GM18505 (cell line): ENCODE results near the gene CCDC88C.

ENCODE experiments used
- ATAC-seq: cut with Tn5 transposase; IDR thresholded peaks from one replicate; pipeline ENCODE4 v1.9.1; 2021; ENCODE audit not compliant: unreplicated experiment
- POLR2A ChIP-seq: IDR thresholded peaks from 4 replicates; pipeline ENCODE4 v1.6.1; 2011; ENCODE audit warnings: borderline replicate concordance; ENCODE audit not compliant: insufficient read depth, insufficient read length; ENCODE audit errors: extremely low read depth

The CCDC88C gene

GRCh38 chr14:91374879-91375702, 42.5 kb downstream of the CCDC88C start:
- no peak for ATAC-seq
- no peak for TF ChIP-seq POLR2A

- TF ChIP-seq POLR2A = no peak
- no peak for ATAC-seq
These were observed 43.2 kb downstream of the CCDC88C start for GRCh38 chr14:91374287-91374878.

- TF ChIP-seq POLR2A = peak; percentile 33
- ATAC-seq = peak; percentile 49
These were observed 43.9 kb downstream of the CCDC88C start for GRCh38 chr14:91373591-91374254.

GRCh38 chr14:91372671-91373495, 44.7 kb downstream of the CCDC88C start:
- no peak for ATAC-seq
- TF ChIP-seq POLR2A = peak; percentile 9

- TF ChIP-seq POLR2A = no peak
- no peak for ATAC-seq
These were observed 45.6 kb downstream of the CCDC88C start for GRCh38 chr14:91371990-91372375.

- no peak for TF ChIP-seq POLR2A
- no peak for ATAC-seq
These were observed 46.3 kb downstream of the CCDC88C start for GRCh38 chr14:91371011-91371989.

GRCh38 chr14:91369628-91370445, 47.8 kb downstream of the CCDC88C start:
- ATAC-seq = no peak
- TF ChIP-seq POLR2A = no peak

GRCh38 chr14:91368776-91369416, 48.7 kb downstream of the CCDC88C start:
- TF ChIP-seq POLR2A = no peak
- no peak for ATAC-seq

- peak; percentile 67 for ATAC-seq
- peak; percentile 53 for TF ChIP-seq POLR2A
These were observed 50.1 kb downstream of the CCDC88C start for GRCh38 chr14:91367173-91368171.

- no peak for TF ChIP-seq POLR2A
- ATAC-seq = no peak
These were observed 50.9 kb downstream of the CCDC88C start for GRCh38 chr14:91366749-91367148.
